PFSK-1 (cell line): Measurements from ENCODE around the gene KRT6C.

Source experiments
- FOXP2 ChIP-seq: optimal IDR thresholded peaks from 2 replicates; pipeline ENCODE3; 2011; ENCODE audit warnings: borderline replicate concordance, control low read depth, inconsistent platforms; ENCODE audit not compliant: insufficient read depth; ENCODE audit errors: extremely low read length, extremely low read depth
- POLR2AphosphoS5 ChIP-seq: IDR thresholded peaks from 2 replicates; pipeline ENCODE4 v1.6.1; 2012; ENCODE audit warnings: low read depth, mild to moderate bottlenecking, control low read depth, low read length, moderate library complexity
- REST ChIP-seq, 2 experiments: IDR thresholded peaks; 2 replicates each; pipeline versions ENCODE4 v1.6.1 to v1.8.0; 2011 to 2012; ENCODE audit warnings: low read depth in 2 of 2, low read length in 2 of 2, control low read depth in 1 of 2, inconsistent platforms in 1 of 2, mild to moderate bottlenecking in 1 of 2, moderate library complexity in 1 of 2; ENCODE audit not compliant: insufficient read depth in 1 of 2
- SIN3A ChIP-seq: IDR thresholded peaks from 2 replicates; pipeline ENCODE4 v1.6.1; 2012; ENCODE audit warnings: mild to moderate bottlenecking, low read length, moderate library complexity, borderline replicate concordance; ENCODE audit not compliant: insufficient read depth
- TAF1 ChIP-seq: IDR thresholded peaks from 2 replicates; pipeline ENCODE4 v1.6.1; 2012; ENCODE audit warnings: low read length, control low read depth, borderline replicate concordance; ENCODE audit not compliant: insufficient read depth

The KRT6C gene

GRCh38 chr12:52438305-52439301 lies 35.0 kb downstream of the KRT6C start:
- no peak for TF ChIP-seq POLR2AphosphoS5
- TF ChIP-seq TAF1 = no peak
- no peak for TF ChIP-seq FOXP2
- TF ChIP-seq SIN3A = no peak
- no peak for TF ChIP-seq REST (IDR thresholded peaks at IDR 0.05; ENCODE audit: insufficient read depth in 1 of 2, low read depth in 2 of 2, low read length in 2 of 2)

GRCh38 chr12:52437508-52437907 lies 36.1 kb downstream of the KRT6C start:
- TF ChIP-seq REST (IDR thresholded peaks at IDR 0.05; ENCODE audit: insufficient read depth in 1 of 2, low read depth in 2 of 2, low read length in 2 of 2) = no peak
- TF ChIP-seq SIN3A = no peak
- TF ChIP-seq TAF1 = no peak
- no peak for TF ChIP-seq FOXP2
- TF ChIP-seq POLR2AphosphoS5 = no peak

GRCh38 chr12:52436828-52437474 lies 36.7 kb downstream of the KRT6C start:
- TF ChIP-seq SIN3A = no peak
- no peak for TF ChIP-seq REST (IDR thresholded peaks at IDR 0.05; ENCODE audit: insufficient read depth in 1 of 2, low read depth in 2 of 2, low read length in 2 of 2)
- no peak for TF ChIP-seq FOXP2
- no peak for TF ChIP-seq POLR2AphosphoS5
- TF ChIP-seq TAF1 = no peak

- no peak for TF ChIP-seq SIN3A
- TF ChIP-seq FOXP2 = no peak
- no peak for TF ChIP-seq POLR2AphosphoS5
- no peak for TF ChIP-seq REST (IDR thresholded peaks at IDR 0.05; ENCODE audit: insufficient read depth in 1 of 2, low read depth in 2 of 2, low read length in 2 of 2)
- TF ChIP-seq TAF1 = no peak
Measured at GRCh38 chr12:52436000-52436827, 37.4 kb downstream of the KRT6C start.
